GM18505 (cell line): ENCODE data around the gene GNAO1.

ENCODE experiments used
- ATAC-seq: cut with Tn5 transposase; IDR thresholded peaks from one replicate; pipeline ENCODE4 v1.9.1; 2021; ENCODE audit not compliant: unreplicated experiment
- POLR2A ChIP-seq: IDR thresholded peaks from 4 replicates; pipeline ENCODE4 v1.6.1; 2011; ENCODE audit warnings: borderline replicate concordance; ENCODE audit not compliant: insufficient read depth, insufficient read length; ENCODE audit errors: extremely low read depth

The GNAO1 gene

DNA sequence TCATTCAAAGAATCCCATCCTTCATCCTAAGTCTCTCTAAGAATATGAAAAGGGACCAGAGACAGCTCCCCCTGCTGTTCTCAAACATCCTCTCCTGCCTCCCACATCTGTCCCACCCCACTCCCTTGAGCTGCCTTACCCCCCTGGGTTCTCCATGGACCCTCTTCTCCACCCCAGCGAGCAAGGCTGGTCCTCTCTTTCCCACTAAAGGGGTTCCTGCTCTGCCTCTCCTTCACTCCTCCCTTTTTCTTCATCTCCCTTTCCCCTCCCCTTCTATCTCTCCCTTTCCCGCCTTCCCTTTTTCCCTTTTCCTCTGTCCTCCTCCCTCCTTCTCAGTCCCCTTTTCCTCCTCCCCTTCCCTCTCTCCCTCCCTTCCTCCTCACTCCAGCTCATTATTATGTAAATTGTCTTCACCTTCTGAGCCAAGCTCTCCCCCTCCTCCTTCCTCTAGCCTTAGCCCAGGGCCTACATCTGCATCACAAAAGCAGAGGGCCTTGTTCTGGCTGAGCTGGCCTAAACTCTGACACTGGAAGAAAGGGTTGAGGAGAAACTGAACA is 90.0 kb downstream of the GNAO1 start:
- TF ChIP-seq POLR2A: no peak

DNA sequence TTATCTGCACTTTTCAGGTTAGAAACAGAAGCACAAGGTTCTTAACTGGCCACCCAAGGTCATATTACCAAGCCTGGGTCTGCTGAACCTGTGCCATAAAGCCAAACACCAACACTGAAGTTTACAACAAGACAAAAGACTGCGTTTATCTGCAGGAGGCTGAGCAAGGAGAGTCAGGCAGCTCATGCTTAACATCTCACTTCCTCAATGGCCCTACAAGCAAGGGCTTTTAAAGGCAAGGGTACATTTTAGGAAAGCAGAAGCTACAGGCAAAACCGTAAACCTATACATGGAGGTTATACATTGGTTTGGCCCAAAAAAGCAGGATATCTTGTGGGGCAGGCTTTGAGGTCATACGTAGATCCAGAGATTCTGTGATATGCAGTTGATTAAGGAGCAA is 91.2 kb downstream of the GNAO1 start:
- no peak for TF ChIP-seq POLR2A
- ATAC-seq: no peak

More for the DNA sequence above, 90.0 kb downstream of the GNAO1 start:
- no peak for ATAC-seq

DNA sequence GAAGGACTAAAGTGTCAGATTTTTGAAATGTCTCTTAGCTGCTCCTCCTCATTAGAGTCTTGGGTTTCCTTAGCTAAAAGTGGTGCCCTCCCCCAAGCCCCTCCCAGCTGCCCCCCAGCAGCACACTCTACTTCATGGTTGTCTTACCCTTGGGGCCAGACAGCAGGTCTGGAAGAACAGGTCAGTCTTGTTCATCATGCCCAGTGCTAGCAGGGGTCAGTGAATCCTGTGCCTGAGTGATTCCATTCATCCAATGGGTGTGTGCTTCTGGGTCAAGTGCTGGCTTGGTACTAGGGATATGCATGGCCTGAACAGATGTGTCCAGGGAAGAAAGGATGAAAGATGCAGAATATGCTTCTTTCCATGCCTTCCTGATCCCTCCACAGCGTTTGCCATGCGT is 93.2 kb downstream of the GNAO1 start:
- ATAC-seq: no peak

DNA sequence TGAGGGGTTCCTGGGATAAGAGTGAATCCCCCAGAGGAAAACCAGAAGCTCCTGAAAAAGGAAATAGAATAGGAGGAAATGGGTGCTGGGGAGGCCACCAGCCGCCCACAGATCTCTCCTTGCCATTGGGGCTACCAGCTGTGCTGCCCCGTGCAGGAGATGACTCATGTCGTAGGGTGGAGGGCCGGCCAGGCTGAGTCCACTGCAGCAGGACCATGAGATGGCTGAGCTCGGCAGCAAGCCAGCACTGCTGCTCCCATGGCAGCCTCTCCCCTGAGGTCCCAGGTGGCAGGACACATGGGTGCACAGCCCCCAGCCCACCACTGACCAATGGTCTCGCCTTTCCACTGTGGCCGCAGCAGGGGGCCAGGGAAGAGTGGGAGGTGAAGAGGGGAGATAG is 95.5 kb downstream of the GNAO1 start:
- no peak for TF ChIP-seq POLR2A
- no peak for ATAC-seq

More for the DNA sequence above, 93.2 kb downstream of the GNAO1 start:
- TF ChIP-seq POLR2A: no peak

DNA sequence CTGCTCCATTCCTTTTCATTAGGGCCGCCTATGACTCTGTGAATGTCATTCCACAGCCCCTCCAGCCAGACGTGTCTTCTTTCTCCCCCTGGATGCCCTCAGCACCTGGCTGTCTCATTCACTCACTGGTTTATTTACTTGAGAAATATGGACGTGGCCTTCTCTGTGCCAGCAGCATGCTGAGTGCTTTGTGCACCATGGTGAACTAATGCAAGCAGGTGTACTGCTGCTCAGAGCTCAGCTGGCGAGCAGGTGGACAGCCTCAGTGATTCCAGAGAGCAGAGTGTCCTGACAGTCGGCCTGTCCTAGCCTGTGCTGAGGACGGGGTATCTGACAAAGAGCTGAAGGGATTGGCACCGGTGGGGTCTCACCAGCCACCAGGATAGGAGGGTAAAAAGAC is 96.7 kb downstream of the GNAO1 start:
- TF ChIP-seq POLR2A: no peak
- no peak for ATAC-seq

DNA sequence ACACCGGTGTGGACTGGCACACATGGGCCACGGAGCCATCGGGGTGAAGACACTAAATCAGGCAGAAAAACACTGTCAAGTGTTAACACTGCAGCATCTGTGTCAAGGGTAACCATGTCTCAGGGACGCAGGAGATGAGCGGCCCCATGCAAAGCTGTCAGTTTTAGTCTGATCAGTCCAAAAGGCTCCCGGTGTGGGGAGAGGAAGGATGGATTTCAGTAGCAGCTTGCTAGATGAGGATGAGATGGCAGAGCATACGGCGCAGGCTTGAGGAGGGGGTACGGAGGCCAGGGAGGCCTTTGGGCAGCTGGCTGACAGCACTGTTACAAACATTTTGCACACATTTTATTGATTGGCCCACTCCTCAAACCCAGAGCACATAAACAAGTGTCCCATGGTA is 98.1 kb downstream of the GNAO1 start:
- no peak for TF ChIP-seq POLR2A
- no peak for ATAC-seq

DNA sequence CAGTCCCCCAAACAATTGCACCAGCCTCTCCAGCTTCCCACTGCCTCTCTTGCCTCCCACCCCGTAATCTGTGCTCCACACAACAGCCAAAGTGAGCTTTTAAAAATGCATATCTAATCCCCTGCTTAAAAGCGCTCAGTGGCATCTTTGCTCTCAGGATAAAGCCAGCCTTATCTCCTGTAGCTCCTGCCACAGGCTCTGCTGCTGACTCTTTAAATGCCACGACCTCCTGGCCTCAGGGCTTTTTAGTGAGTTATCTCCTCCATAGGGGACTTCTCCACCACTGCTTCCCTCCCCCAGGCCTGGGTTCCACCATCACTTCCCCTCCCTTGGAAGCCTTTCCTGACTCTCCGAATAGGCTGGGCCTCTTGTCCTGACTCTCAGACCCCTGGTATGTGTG is 98.6 kb downstream of the GNAO1 start:
- ATAC-seq: no peak
- no peak for TF ChIP-seq POLR2A

DNA sequence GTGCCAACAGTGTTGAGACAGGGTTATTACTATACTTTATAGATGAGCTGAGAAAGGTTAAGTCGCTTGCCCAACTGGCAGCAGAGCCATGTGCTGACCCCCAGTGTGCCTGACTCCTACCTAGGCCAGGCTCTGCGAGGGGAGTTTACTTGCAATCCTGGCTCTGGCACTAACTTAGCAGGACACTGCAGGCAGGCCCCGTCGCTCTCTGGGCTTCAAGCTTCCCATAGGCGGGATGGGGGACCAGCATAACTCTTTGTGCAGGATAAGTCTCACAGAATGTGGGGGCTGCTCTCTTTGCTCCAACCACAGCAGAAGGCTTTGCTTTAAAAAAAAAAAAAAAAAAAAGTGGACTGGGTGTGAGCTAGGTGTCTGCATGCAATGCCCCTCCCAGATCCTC is 102.7 kb downstream of the GNAO1 start:
- no peak for ATAC-seq
- no peak for TF ChIP-seq POLR2A

DNA sequence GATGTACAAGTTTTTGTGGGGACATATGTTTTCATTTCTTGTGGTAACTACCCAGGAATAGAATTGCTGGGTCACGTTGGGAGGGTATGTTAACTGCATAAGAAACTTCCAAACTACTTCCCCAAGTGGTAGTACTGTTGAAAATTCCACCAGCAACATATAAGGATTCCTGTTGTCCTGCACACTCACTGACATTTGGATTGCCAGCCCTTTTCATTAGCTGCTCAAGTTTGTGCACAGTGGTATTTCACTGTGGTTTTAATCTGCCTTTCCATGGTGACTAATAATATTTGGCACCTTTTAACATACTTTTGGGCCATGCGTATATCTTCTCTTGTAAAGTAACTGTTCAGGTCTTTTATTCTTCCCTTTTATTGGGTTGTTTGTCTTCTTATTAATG is 103.3 kb downstream of the GNAO1 start:
- TF ChIP-seq POLR2A: no peak
- ATAC-seq: no peak

DNA sequence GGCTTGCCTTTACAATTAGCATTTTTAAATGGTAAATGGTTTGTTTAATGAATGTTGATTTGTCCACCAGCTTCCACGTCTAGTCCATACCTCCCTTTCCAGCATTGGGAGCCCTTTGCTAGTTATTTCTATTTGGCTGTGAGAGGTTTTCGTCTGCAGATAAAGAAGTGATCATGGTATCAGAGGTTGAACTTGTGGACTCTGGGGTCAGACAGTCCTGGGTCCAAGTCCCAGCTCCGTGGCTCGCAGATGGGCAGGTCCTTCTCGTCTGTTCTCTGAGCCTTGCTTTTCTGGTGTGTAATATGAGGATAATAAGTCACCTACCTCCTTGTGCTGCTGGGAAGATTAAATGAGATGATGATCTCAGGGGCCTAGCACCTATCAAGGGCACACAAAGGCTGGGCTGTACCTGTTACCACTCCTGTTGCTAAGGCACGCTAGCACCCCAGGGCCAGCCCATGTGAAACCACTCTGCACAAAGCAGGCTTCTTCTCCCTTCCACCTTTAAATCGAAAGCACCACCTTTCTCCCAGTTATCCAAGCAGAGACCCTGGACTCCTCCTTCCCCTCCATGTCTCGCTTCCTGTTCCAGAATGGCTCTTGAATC is 103.9 kb downstream of the GNAO1 start:
- no peak for TF ChIP-seq POLR2A
- ATAC-seq: no peak

DNA sequence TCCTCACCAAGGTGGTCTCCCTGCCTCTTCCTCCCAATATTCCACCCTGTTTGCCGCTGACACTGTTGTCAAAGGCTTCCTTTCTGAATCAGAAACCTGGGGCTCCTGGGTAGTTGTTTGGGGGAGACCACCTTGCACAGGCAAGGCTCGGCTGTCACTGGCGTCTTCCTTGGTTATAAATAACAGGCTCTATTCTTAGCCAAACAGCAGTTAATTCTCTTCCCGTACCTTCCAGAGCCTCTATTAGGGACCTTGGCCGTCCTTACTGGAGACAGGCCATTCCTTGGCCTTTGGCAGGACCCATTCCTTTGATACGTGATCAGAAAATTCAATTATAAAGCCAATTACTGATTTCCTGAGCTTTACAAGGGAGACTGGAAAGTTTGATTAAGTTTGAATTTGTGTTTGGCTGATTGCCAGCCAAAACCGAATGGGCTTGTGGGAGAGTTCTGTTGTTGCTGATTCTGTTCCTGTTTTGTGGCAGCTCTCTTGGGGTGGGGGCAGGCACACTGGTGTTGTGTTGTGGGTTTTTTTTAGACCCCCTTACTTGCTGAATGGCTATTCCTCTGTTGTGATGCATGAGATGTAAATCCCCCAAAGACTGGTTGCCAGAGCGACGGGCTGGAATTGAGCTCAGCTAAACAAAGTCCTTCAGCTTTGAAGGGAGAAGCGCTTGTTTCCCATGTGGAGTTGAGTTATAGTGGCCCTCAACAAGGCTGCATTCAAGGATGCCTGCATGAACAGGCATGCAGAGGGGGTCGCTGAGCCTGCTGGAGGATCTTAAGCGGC is 104.6 kb downstream of the GNAO1 start:
- no peak for TF ChIP-seq POLR2A
- ATAC-seq: no peak

DNA sequence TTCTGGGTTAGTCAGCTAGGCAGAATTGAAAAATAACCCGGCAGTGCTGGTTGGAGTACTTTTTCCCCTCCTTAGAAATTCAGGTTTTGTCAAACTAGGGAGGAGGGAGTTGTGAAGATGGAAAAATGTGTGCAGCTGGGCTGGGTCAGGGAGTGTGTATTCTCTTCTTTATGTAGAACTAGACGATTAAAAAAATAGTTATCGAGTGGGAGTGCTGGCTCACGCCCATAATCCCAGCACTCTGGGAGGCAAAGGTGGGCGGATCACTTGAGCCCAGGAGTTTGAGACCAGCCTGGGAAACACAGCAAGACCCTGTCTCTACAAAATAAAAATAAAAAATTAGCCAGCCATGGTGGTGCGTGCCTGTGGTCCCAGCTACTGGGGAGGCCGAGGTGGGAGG is 106.4 kb downstream of the GNAO1 start:
- no peak for ATAC-seq
- TF ChIP-seq POLR2A: no peak

DNA sequence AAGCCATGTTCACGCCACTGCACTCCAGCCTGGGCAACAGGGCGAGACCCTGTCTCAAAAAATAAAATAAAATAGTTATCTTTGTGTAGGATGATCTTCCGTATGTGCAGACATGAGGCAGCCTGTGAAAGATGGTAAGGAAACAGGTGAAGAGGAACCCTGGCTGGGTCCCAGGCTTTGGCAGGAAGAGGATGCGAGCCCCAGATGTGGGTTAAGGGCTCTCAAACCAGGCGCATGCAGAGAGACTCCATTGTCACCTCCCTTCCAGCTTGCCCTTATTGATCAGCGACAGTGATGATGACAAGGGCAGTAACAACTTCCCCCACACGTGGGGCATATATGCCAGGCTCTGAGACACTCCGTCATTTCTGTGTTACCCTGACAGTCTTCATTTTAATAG is 106.8 kb downstream of the GNAO1 start:
- no peak for ATAC-seq
- TF ChIP-seq POLR2A: no peak
